Rectal smooth muscle tissue (tissue), 1 donor: ENCODE data around the gene THY1.
A peak's percentile ranks its signal among the peaks of the same experiment; 100 is the strongest.
"Not testable (repeated sequence)": the region's sequence is repeated elsewhere in the genome, so short reads cannot be mapped to it uniquely, and the experiment has no call there.

Experiments used
- H3K27ac ChIP-seq: one replicate; pipeline ENCODE4 v1.7.0; 2013; ENCODE audit warnings: low read depth, low read length, inconsistent platforms
- H3K27me3 ChIP-seq: one replicate; pipeline ENCODE4 v1.7.0; 2013; ENCODE audit warnings: low read length; ENCODE audit not compliant: control insufficient read depth, insufficient read depth
- H3K36me3 ChIP-seq: one replicate; pipeline ENCODE4 v1.7.0; 2013; ENCODE audit warnings: low read length; ENCODE audit not compliant: control insufficient read depth, insufficient read depth
- H3K4me1 ChIP-seq: one replicate; pipeline ENCODE4 v1.7.0; 2013; ENCODE audit warnings: low read length; ENCODE audit not compliant: control insufficient read depth, insufficient read depth
- H3K4me3 ChIP-seq: one replicate; pipeline ENCODE4 v1.7.0; 2013; ENCODE audit warnings: low read length
- H3K9ac ChIP-seq: one replicate; pipeline ENCODE4 v1.7.0; 2013; ENCODE audit warnings: low read length

THY1 gene

DNA sequence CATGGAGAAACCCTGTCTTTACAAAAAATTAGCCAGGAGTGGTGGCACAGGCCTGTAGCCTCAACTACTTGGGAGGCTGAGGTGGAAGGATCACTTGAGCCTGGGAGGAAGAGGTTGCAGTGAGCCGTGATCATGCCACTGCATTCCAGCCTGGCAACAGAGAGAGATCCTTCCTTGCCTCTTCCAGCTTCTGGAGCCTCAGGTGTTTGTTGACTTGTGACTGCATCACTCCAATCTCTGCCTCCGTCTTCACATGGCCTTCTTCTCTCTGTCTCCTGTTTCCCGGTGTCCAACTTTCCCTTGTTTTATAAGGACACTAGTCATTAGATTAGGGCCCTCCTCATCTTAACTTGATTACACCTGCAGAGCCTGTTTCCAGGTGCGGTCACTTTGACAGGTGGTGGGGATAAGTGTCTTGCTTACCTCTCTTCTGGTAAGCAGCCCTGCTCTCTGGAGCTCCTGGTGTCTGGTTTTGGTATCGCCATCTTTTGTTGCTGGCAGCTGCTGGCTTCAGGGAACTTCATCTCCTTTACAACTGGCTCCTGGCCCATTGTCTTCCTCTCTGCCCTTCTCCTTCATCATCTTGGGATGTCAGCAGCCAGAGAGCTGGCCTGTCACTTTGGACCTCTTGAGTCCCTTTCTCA, 33.2 kb downstream of the THY1 start:
- H3K36me3 ChIP-seq: no peaks in the 10 kb centered on the region
- H3K4me3 ChIP-seq: no peak overlapping the region
- no peak overlapping the region for H3K27ac ChIP-seq
- H3K9ac ChIP-seq: no peak overlapping the region
- no peaks in the 10 kb centered on the region for H3K4me1 ChIP-seq
- no peaks in the 10 kb centered on the region for H3K27me3 ChIP-seq

DNA sequence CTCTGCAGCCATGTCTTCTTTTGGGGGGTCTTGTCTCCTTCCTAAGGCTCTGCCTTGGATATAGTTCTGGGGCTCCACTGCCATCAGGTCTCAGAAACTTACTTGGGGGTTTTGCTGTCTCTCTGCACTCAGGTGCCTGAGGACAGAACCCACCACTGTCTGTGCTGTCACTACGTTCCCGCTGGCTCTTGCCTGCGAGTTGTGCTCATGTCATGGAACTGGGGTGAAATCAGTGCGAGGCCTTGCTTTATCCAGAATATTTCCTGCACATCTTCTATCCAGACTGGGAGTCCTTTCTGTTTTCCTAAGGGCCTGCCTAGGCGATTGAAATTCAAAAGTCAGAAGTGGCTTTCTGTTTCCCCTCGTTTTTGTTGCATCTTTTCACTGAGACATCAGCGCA, 34.9 kb downstream of the THY1 start:
- no peaks in the 10 kb centered on the region for H3K4me1 ChIP-seq
- no peaks in the 10 kb centered on the region for H3K27me3 ChIP-seq
- H3K4me3 ChIP-seq: no peak overlapping the region
- H3K36me3 ChIP-seq: no peaks in the 10 kb centered on the region
- H3K9ac ChIP-seq: no peak overlapping the region
- H3K27ac ChIP-seq: no peak overlapping the region

DNA sequence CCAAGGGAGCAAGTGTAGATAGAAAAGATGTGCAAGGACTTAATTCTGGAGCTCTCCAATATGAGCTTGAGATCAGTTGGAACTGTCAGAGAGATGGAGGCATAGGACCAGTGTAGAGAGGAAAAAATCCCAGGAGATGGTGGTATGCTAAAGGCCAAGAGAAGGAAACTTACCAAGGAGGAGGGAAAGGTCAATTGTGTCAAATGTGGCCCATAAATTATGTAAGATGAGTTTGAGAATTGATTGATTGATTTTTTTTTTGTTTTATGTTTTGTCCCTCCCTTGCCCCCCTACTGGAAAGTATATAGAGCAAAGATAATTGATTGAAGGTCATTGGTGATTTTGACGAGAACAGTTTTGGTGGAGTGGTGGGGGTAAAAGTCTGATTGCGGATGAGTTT, 38.6 kb downstream of the THY1 start:
- H3K9ac ChIP-seq: no peak overlapping the region
- H3K27me3 ChIP-seq: no peaks in the 10 kb centered on the region
- no peak overlapping the region for H3K27ac ChIP-seq
- no peak overlapping the region for H3K4me3 ChIP-seq
- no peaks in the 10 kb centered on the region for H3K36me3 ChIP-seq
- peaks cover 12% of the 10 kb centered on the region for H3K4me1 ChIP-seq

DNA sequence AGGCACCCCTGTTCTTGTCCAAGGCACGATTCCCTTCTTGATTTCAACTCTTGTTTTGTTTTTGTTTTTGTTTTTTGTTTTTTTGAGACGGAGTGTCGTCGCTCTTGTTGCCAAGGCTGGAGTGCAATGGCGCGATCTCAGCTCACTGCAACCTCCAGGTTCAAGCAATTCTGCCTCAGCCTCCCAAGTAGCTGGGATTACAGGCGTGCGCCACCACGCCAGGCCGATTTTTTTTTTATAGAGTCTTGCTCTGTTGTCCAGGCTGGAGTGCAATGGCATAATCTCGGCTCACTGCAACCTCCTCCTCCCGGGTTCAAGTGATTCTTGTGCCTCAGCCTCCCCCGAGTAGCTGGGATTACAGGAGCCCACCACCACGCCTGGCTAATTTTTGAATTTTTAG, 40.5 kb downstream of the THY1 start:
- not testable (repeated sequence) for H3K9ac ChIP-seq, H3K36me3 ChIP-seq, H3K27me3 ChIP-seq, H3K27ac ChIP-seq
- Histone ChIP-seq H3K4me3 (peak overlapping the region; percentile 81), H3K4me1 (peaks cover 12% of the 10 kb centered on the region)

DNA sequence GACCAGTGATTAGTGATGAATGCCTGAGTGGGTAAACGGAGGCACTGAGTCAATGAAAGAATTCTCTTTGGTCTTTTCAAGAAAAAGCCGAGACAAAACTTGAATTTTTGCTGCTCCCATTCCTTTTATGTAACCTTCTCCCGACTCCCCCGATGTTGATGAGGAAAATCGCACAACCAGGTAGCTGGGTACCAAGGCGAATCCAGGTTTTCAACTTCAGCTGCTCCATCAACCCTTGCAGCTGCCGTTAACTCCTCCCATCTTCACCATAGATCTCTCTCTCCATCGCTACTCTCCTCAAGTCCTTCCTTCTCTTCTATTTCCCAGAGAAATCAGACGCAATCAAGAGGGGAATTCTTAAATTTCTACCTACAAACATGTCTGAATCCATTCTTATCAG, 40.9 kb downstream of the THY1 start:
- H3K4me1 ChIP-seq: peaks cover 12% of the 10 kb centered on the region
- H3K27me3 ChIP-seq: no peaks in the 10 kb centered on the region
- H3K9ac ChIP-seq: no peak overlapping the region
- no peaks in the 10 kb centered on the region for H3K36me3 ChIP-seq
- H3K4me3 ChIP-seq: peak overlapping the region; percentile 81
- no peak overlapping the region for H3K27ac ChIP-seq

DNA sequence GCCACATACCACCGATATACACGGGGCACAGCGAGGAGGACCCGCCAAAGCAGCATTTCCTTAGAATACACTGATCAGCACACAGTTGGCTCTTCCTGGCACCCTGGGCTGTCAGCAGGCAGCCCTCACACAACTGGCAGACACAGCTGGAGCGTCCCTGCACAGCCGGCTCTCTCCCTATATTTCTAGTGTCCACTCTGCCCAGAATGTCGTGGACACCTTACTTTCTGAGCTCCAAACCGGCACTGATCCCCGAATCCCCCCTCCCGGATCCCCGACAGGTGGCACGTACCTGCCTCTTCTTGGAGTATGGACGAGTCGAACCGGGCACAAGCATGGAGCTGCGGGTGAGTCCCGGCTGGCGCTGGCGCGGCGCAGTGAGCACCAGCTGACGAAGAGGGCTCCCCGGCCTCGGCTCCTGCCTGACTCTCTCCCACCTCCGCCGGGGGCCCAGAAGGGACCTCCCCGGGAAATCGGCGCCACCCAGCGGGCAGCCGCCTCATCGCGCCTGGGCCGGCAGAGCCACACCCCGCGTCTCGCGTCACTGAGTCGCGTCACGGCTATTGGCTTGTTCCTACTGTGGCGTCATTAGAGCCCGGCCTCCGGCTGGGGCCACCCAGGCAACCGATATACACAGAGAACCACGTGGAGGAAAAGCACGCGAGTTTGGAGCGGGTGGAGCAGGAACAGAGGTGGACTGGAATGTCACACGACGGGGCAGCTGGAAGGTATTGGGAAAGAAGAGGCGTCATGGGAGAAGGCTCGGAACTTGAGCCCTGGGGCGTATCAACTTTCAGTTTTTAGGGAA, 41.6 kb downstream of the THY1 start, which contains the start of gene USP2:
Gene USP2 (minus strand): TSS at position 510 of the 808 bp plus-strand sequence. CDS start 8,210 bp downstream, outside the sequence.
- Histone ChIP-seq H3K4me1 (peaks cover 12% of the 10 kb centered on the region), H3K9ac (peak within 1 kb of the TSS; percentile 3), H3K27ac (no peak within 1 kb of the TSS), H3K36me3 (no peaks in the 10 kb centered on the region), H3K27me3 (no peaks in the 10 kb centered on the region), H3K4me3 (peak within 1 kb of the TSS; percentile 81)

DNA sequence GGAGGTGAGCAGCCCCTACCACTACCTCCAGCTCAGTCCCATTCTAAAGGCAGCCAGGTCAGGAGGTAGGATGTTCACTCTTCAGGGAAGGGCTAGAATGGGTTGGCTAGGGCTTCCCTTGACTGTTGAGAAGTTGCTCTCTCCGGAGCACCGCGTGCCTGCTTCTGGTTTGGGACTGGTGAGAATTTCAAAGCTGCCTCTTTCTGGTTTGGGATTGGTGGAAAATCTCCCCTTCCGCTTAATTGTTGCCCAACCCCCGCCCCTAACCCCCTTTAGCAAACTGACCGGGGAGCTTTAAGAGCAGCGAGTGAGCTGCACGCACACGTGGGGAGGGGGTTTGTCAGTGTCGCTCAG, 42.2 kb downstream of the THY1 start:
- peak overlapping the region; percentile 3 for H3K9ac ChIP-seq

DNA sequence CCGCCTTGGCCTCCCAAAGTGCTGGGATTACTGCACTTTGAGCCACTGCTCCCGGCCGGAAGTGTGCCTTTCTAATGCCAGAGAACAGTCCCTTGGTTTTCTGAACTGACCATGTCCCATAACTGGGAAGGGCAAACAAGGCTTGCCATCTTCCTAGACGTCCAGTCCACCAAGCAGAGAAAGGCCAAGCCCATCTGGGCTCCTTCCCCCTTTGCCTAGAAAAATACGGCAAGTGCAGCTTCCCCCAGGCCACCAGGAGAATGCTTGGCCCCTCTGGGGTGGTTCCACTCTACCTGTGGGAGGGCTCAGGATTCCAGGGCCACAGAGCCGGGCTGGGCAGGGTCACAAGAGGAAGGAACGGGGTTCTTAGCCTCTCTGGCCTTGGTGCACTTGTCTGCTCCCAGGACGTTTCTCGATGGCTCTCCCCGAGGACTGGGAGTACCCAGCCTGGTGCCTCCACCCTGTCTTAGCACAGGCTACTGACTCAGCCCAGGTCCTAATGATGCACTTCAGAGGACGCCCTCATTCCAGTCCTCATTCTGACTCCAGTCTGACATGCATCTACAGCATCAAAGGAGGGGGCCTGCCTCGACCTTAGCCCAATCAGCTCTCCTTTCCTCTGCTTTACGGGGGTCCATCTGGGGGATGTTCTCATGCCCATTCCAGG, 42.7 kb downstream of the THY1 start:
- no peak overlapping the region for H3K9ac ChIP-seq
- H3K4me1 ChIP-seq: peaks cover 12% of the 10 kb centered on the region
- H3K4me3 ChIP-seq: no peak overlapping the region
- H3K27ac ChIP-seq: no peak overlapping the region
- H3K27me3 ChIP-seq: no peaks in the 10 kb centered on the region
- no peaks in the 10 kb centered on the region for H3K36me3 ChIP-seq

More for the DNA sequence above, 42.2 kb downstream of the THY1 start:
- H3K36me3 ChIP-seq: no peaks in the 10 kb centered on the region
- peak overlapping the region; percentile 81 for H3K4me3 ChIP-seq
- H3K27ac ChIP-seq: no peak overlapping the region
- H3K27me3 ChIP-seq: no peaks in the 10 kb centered on the region
- H3K4me1 ChIP-seq: peaks cover 12% of the 10 kb centered on the region

DNA sequence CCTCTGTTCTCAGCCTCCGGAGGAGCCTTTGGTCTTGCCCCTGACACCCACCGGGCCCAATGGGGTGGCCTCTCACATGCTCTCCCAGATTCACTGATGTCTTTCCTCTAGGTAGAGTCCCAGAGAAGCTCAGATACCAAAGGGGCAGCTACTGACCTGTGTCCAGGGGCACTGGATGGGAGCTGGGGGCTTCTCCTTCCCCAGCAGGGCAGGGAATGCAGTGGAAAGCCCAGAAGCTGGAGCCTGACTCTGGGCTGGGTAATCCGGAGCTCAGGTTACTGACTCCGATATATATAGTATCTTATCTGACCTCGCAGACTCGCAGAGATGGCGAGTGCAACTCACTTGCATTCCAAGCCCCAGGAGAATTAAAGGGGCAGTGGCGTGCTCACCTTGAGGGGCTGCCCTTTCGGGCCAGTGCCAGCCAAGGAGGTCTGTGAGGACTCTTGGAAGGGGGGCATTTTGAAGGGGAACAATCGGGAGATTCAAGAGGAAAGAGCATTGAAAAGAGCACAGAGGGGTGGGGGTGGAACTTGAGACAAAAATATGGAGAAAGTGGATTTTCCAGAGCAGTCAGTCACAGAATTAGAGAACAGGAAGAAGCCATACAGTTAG, 44.0 kb downstream of the THY1 start:
- no peak overlapping the region for H3K9ac ChIP-seq
- no peak overlapping the region for H3K4me3 ChIP-seq
- H3K4me1 ChIP-seq: peaks cover 12% of the 10 kb centered on the region
- H3K27ac ChIP-seq: no peak overlapping the region
- no peaks in the 10 kb centered on the region for H3K27me3 ChIP-seq
- H3K36me3 ChIP-seq: no peaks in the 10 kb centered on the region

DNA sequence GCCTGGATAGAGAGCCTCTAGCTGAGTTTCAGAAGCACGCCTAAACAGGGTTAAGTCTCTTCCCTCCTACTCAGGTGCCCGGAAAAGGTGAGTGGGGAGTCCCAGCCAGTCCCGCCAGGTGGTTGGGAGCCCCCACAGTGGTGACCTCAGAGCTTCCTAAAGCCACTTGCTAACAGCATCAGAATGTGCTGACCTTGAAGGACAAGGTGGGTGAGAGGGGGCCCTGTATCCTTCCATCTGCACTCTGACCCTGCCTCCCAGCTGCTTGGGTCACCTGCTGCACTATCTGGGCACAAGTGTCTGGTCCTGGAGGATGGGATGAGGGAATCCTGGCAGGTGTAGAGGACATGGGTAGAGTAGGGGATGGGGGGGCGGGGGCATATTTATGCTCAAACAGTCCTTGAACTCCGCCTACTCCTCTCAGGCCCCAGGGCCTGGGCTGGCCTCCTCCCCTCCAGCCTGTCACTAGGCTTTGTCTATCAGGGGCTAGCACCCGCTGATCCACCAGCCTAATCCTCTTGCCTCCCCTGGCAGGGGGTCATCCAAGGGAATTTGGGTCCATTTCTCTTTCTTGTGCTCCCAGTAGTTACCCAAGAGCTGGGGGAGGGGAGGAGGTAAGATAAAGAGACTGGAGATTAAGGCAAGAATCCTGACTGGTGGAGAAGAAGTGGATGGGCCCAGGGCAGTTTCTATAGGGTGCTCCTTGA, 44.9 kb downstream of the THY1 start:
- Histone ChIP-seq H3K36me3 (no peaks in the 10 kb centered on the region), H3K27ac (no peak overlapping the region), H3K4me3 (no peak overlapping the region), H3K9ac (no peak overlapping the region), H3K4me1 (peaks cover 12% of the 10 kb centered on the region), H3K27me3 (no peaks in the 10 kb centered on the region)

DNA sequence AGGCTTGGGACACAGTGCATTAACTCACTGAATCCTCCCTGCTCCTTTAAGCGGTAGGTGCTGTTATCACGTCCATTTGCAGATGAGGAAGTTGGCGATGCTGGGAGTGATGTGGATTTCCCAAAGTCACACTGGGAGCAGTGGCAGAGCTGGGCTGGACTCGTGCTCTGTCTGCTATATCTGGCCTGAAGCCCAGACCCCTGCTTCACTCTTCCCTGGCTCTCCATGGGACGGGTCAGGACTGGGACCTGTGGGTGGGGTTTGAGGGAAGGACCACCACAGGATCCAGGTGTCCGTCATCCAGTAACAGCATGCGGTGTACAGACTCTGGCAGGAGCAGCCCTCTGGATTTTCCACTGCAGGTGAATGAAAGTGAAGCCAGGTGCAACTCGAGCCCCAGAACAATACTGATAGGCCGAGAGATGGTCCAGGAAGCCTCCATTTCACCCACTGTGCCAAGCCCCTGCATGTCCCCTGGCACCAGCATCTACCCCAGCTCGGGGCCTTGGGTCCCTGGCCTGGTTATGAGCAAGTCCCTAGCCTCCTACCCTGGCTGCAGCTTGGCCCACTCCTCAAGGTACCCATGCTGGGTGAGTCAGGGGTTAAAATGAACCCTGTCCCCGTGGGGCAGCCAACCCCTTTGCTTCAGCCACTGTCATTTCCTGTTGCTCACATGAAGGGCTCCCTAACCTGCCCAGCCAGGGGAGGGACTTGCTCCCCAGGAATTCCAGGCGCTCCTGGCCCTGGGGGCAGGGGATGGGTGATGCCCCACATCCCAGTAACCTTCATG, 45.7 kb downstream of the THY1 start:
- H3K27ac ChIP-seq: no peak overlapping the region
- no peak overlapping the region for H3K9ac ChIP-seq
- H3K4me3 ChIP-seq: no peak overlapping the region
- H3K4me1 ChIP-seq: peaks cover 12% of the 10 kb centered on the region
- no peaks in the 10 kb centered on the region for H3K36me3 ChIP-seq
- no peaks in the 10 kb centered on the region for H3K27me3 ChIP-seq
